Transverse colon (tissue), 4 donors: ENCODE data around the gene LSM11. TPM values are rescaled to one million over a fixed set of nuclear protein-coding genes. Genes with fewer than 3 reads are reported as not detected.

Experiments
- DNase-seq: peaks from one replicate; pipeline ENCODE4 v3.0.0-alpha.2; 2019
- H3K27ac ChIP-seq, 4 donors: fragments of 200-600 bp; sonication (generic); 2 replicates each; pipeline ENCODE4 v1.5.1; 2016 to 2018; ENCODE audit warnings: inconsistent platforms in 4 of 4
- H3K27me3 ChIP-seq: fragments of 200-600 bp; sonication (generic); 2 replicates; pipeline ENCODE4 v1.5.1; 2017; ENCODE audit warnings: inconsistent platforms
- H3K36me3 ChIP-seq, 4 donors: fragments of 200-600 bp; sonication (generic); 2 replicates each; pipeline ENCODE4 v1.5.1; 2017 to 2019; ENCODE audit warnings: inconsistent platforms in 4 of 4
- H3K4me1 ChIP-seq, 4 donors: fragments of 200-600 bp; sonication (generic); 2 replicates each; pipeline ENCODE4 v1.5.1; 2017 to 2020; ENCODE audit warnings: inconsistent platforms in 4 of 4
- H3K4me3 ChIP-seq, 4 donors: fragments of 200-600 bp; sonication (generic); 1 replicate in 1 of 4; 2 replicates in 3 of 4; pipeline versions ENCODE4 v1.5.1 to v1.6.1; 2017 to 2019; ENCODE audit warnings: inconsistent platforms in 4 of 4
- H3K9me3 ChIP-seq, 2 donors: fragments of 200-600 bp; sonication (generic); 2 replicates each; pipeline ENCODE4 v1.5.1; 2017 to 2019; ENCODE audit warnings: inconsistent platforms in 2 of 2
- CTCF ChIP-seq, 5 experiments: fragments of 200-600 bp in 3 of 5; fragments of 450-650 bp in 2 of 5; sonication (generic) in 3 of 5; IDR thresholded peaks; 1 replicate in 2 of 5; 2 replicates in 3 of 5; pipeline ENCODE4 v1.5.1; 2016 to 2017; ENCODE audit warnings: antibody characterized with exemption in 5 of 5, inconsistent platforms in 3 of 5, mild to moderate bottlenecking in 2 of 5, moderate library complexity in 1 of 5
- EP300 ChIP-seq: sonication (generic); formaldehyde crosslinking; IDR thresholded peaks from one replicate; pipeline ENCODE4 v1.6.1; 2017; ENCODE audit warnings: antibody characterized with exemption, low read depth
- POLR2A ChIP-seq: fragments of 450-650 bp; IDR thresholded peaks from one replicate; pipeline ENCODE4 v1.6.1; 2016; ENCODE audit warnings: antibody characterized with exemption, mild to moderate bottlenecking, moderate library complexity
- POLR2AphosphoS5 ChIP-seq, 3 donors: sonication (generic); formaldehyde crosslinking; IDR thresholded peaks; one replicate each; pipeline ENCODE4 v1.6.1; 2016; ENCODE audit warnings: antibody characterized with exemption in 3 of 3
- WGBS, 2 donors: methylation state at CpG; one replicate each; pipeline ENCODE4 v1.1.5; 2018; ENCODE audit warnings: low coverage in 1 of 2; 5-methylcytosine and 5-hydroxymethylcytosine counted together
- in situ Hi-C, 4 donors: fragments of 200-750 bp; cut with MboI; loops; one replicate each; pipeline versions ENCODE4 v1.15.0 to v1.15.1; 2017; ENCODE audit warnings: low sequenced_read_pairs in 3 of 4, low pct_ligation_motif_present in 1 of 4, low pct_unique_long_range_greater_than_20kb in 1 of 4
- intact Hi-C: fragments of 100-400 bp; cut with DNase I; formaldehyde crosslinking; loops from one replicate; pipeline ENCODE4 v1.15.1; 2023; ENCODE audit warnings: low total_unique reads
- small RNA-seq, 4 donors: library from RNA; depleted of rRNA; stranded (forward); fragments of <200 nt; gene quantifications; one replicate each; pipeline ENCODE3, GENCODE V24; 2016
- total RNA-seq, 4 donors: library from RNA; depleted of rRNA; stranded (reverse); fragments of >200 nt; gene quantifications; one replicate each; pipeline ENCODE4 v1.1.0, GENCODE V29; 2016

LSM11 gene
- total RNA-seq, 4 donors from 2014 or later = 4.1 to 10.0 (median 5.8) TPM

GRCh38 chr5:157800137-157800536 lies 56.6 kb downstream of the LSM11 start:
- in situ Hi-C loops = loop anchor here in 1 of 4 donors (25.0 kb wide), 1 partner anchor 137 kb away; no protein-coding TSS in a partner anchor
- H3K36me3 ChIP-seq = peaks cover 0 to 32% (median 10%) of the 10 kb centered on the region in 4 donors

GRCh38 chr5:157802736-157803135 lies 59.2 kb downstream of the LSM11 start:
- H3K36me3 ChIP-seq = peaks cover 0 to 51% (median 17%) of the 10 kb centered on the region in 4 donors
- H3K4me3 ChIP-seq = no peak overlapping the region
- H3K27ac ChIP-seq = no peak overlapping the region
- in situ Hi-C loops = loop anchor here in 1 of 4 donors (25.0 kb wide), 1 partner anchor 135 kb away; no protein-coding TSS in a partner anchor
- intact Hi-C loops = no loop called here
- DNase-seq = no peak
- no peaks in the 10 kb centered on the region for H3K27me3 ChIP-seq
- WGBS, 2 donors = 90 to 98% methylated on average over 2 to 6 of the region's 6 CpGs
- TF ChIP-seq CTCF (IDR thresholded peaks at IDR 0.05) (no peak), POLR2AphosphoS5 (IDR thresholded peaks at IDR 0.05) (no peak), POLR2A (no peak), EP300 (no peak)
- no peaks in the 10 kb centered on the region for H3K9me3 ChIP-seq
- no peaks in the 10 kb centered on the region for H3K4me1 ChIP-seq

More at GRCh38 chr5:157800137-157800536, 56.6 kb downstream of the LSM11 start:
- no peaks in the 10 kb centered on the region for H3K4me1 ChIP-seq
- H3K4me3 ChIP-seq = no peak overlapping the region
- TF ChIP-seq POLR2AphosphoS5 (IDR thresholded peaks at IDR 0.05) = no peak
- no peaks in the 10 kb centered on the region for H3K27me3 ChIP-seq
- no peak overlapping the region for H3K27ac ChIP-seq
- DNase-seq = no peak
- H3K9me3 ChIP-seq = no peaks in the 10 kb centered on the region
- 67 to 69% methylated on average over 1 of the region's 1 CpG for WGBS, 2 donors
- intact Hi-C loops = no loop called here

- Histone ChIP-seq H3K9me3 (no peaks in the 10 kb centered on the region), H3K4me3 (no peak overlapping the region), H3K27ac (no peak overlapping the region), H3K4me1 (peaks cover 0 to 10% (median 0%) of the 10 kb centered on the region in 4 donors), H3K27me3 (no peaks in the 10 kb centered on the region), H3K36me3 (peaks cover 0 to 73% (median 32%) of the 10 kb centered on the region in 4 donors)
- DNase-seq = no peak
- 88 to 100% methylated on average over 2 of the region's 2 CpGs for WGBS, 2 donors
- TF ChIP-seq EP300 = no peak
- in situ Hi-C loops = loop anchor here in 1 of 4 donors (25.0 kb wide), 1 partner anchor 129 kb away; no protein-coding TSS in a partner anchor
- intact Hi-C loops = no loop called here
Measured at GRCh38 chr5:157808043-157808442, 64.5 kb downstream of the LSM11 start.

Small RNAs within 50 kb of the gene (small RNA-seq; reads per million reads assigned to genes)
- gene AC026407.1 (0 reads per million in 4 donors), gene RNU6-260P (0 reads per million in 4 donors)

Other genes starting within 250 kb of the LSM11 start
- 10 to 100 TPM in 3 of 4 donors, 1 to 10 TPM in 1; 4.0 to 28.1 (median 15.1) TPM for gene ADAM19, start 167.9 kb upstream of the LSM11 start, total RNA-seq
- under 1 TPM in 2 of 4 donors, not detected in 2; 0.16 to 0.75 TPM for gene SOX30, start 91.3 kb upstream of the LSM11 start, total RNA-seq
- gene C5orf52, start 72.2 kb upstream of the LSM11 start, total RNA-seq = not detected
- gene THG1L, start 12.3 kb upstream of the LSM11 start, total RNA-seq = 10 to 100 TPM in 2 of 4 donors, 1 to 10 TPM in 2; 2.2 to 16.8 (median 7.0) TPM
- gene CLINT1, start 115.4 kb downstream of the LSM11 start, total RNA-seq = 100 to 1,000 TPM in 3 of 4 donors, 10 to 100 TPM in 1; 75.6 to 174 (median 131) TPM